GM12874 (cell line): Measurements from ENCODE around the gene DDX4.

ENCODE experiments used
- CTCF ChIP-seq: IDR thresholded peaks from 2 replicates; pipeline ENCODE4 v1.5.1; 2011; ENCODE audit warnings: low read depth, mild to moderate bottlenecking, control low read depth, low read length, moderate library complexity; ENCODE audit not compliant: insufficient read depth

The DDX4 gene

GRCh38 chr5:55816342-55816741, 78.5 kb downstream of the DDX4 start:
- TF ChIP-seq CTCF = no peak

GRCh38 chr5:55817030-55817429, 79.2 kb downstream of the DDX4 start:
- no peak for TF ChIP-seq CTCF

DNA sequence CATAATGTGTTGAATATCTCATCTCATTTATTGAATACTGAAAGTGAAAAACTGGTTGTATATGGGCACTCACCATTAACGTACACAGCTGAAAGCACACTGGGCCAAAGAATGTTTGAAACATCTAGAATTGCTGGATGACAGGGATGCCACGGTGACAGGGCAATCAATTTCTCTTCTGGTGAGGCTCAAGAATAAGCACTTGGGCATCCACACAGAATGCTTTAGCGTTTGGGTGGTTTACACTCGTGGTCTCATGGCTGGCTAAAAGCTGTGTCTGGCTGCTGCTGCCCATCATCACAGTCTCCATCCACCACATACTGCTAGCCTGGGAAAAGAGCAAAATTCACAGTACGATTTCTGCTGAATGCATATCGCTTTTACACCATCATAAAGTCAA, 82.6 kb downstream of the DDX4 start:
- TF ChIP-seq CTCF = no peak

GRCh38 chr5:55821731-55822512, 84.1 kb downstream of the DDX4 start:
- no peak for TF ChIP-seq CTCF

DNA sequence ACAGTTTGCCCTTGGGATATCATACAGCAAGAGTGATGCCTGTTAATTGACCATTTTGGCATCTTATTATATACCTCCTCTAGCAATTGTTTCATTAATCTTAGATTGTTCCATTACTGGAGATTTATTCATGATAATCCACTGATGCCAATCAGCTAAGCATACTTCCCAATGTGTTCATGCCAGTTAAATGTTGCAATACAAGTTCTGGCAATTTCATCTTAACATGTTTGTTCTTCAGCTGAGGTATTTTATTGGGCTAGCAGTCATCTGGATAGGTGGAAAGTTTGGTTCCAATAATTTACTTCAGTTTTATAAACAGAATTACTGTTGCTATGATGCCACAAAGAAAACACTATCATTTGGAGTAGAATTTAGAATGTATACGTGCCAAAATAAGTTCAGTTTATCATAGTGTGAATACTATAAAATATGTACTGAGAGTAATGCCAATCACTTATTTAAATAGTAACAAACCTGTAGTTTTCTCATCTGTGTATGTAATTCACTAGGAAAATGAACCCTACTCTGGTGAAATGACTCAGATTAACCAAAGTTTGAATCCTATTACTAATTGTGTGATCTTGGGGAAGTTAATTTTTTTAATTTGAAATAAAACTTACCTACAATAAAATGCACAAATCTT, 85.4 kb downstream of the DDX4 start:
- no peak for TF ChIP-seq CTCF

- TF ChIP-seq CTCF = no peak
These were observed 92.1 kb downstream of the DDX4 start for GRCh38 chr5:55829956-55830355.

DNA sequence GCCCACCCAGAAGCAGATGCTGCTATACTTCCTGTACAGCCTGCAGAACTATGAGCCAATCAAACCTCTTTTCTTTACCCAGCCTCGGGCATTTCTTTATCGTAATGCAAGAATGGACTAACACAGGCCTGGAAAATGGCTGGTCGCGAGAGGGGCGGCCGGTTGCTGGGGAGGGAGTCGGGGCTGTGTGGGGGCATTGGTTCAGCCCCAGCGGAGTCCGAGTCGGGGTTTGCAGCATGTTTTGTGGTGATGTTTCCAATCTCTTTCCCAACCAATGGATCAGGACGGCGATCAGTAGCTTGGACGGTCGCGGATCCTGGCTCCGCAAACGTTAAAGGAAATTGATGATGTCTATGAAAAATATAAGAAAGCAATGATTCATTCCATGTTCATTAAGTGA, 94.6 kb downstream of the DDX4 start:
- TF ChIP-seq CTCF = no peak
